Retina (tissue), 1 donor: ENCODE data around the gene STMN1.

ENCODE experiments used
- DNase-seq: peaks from one replicate; pipeline ENCODE4 v3.0.0-alpha.2; 2016

STMN1 gene

GRCh38 chr1:25890239-25891034 is 15.8 kb downstream of the STMN1 start:
- no peak for DNase-seq

GRCh38 chr1:25889470-25889869 is 16.7 kb downstream of the STMN1 start:
- DNase-seq = no peak

GRCh38 chr1:25888426-25888987 is 17.7 kb downstream of the STMN1 start:
- no peak for DNase-seq

- no peak for DNase-seq
These were observed 20.6 kb downstream of the STMN1 start for GRCh38 chr1:25885602-25886001.

- DNase-seq = no peak
These were observed 25.0 kb downstream of the STMN1 start for GRCh38 chr1:25881266-25881665.

- DNase-seq = no peak
These were observed 25.7 kb downstream of the STMN1 start for GRCh38 chr1:25880518-25880917.

- no peak for DNase-seq
These were observed 26.5 kb downstream of the STMN1 start for GRCh38 chr1:25879675-25880074.

GRCh38 chr1:25878690-25879089 is 27.5 kb downstream of the STMN1 start:
- DNase-seq = no peak

GRCh38 chr1:25877155-25877554 is 29.1 kb downstream of the STMN1 start:
- DNase-seq = no peak

GRCh38 chr1:25876693-25877077 is 29.5 kb downstream of the STMN1 start:
- no peak for DNase-seq

GRCh38 chr1:25875856-25876692 is 30.1 kb downstream of the STMN1 start:
- no peak for DNase-seq

- DNase-seq = peak; percentile 83
These were observed 30.9 kb downstream of the STMN1 start, which contains the start of gene PAQR7 for GRCh38 chr1:25875154-25875855. Gene PAQR7, minus strand, starts transcription at chr1:25875708. Its CDS starts 11,869 bp downstream, at chr1:25863839.

- DNase-seq = no peak
These were observed 31.5 kb downstream of the STMN1 start for GRCh38 chr1:25874635-25875153.

- no peak for DNase-seq
These were observed 32.0 kb downstream of the STMN1 start for GRCh38 chr1:25874209-25874608.

- DNase-seq = no peak
These were observed 33.1 kb downstream of the STMN1 start for GRCh38 chr1:25873120-25873519.

GRCh38 chr1:25872713-25873112 is 33.5 kb downstream of the STMN1 start:
- no peak for DNase-seq

- DNase-seq = no peak
These were observed 34.3 kb downstream of the STMN1 start for GRCh38 chr1:25871704-25872494.

GRCh38 chr1:25871086-25871703 is 35.0 kb downstream of the STMN1 start:
- no peak for DNase-seq

- DNase-seq = no peak
These were observed 35.6 kb downstream of the STMN1 start for GRCh38 chr1:25870614-25871013.

- DNase-seq = no peak
These were observed 36.2 kb downstream of the STMN1 start for GRCh38 chr1:25869909-25870606.
